Right atrium auricular region (tissue), 2 donors: ENCODE results near the gene FANK1. TPM values are rescaled to one million over a fixed set of nuclear protein-coding genes. Genes with fewer than 3 reads are reported as not detected.

ENCODE experiments used
- DNase-seq: peaks from one replicate; pipeline ENCODE4 v3.0.0-alpha.2; 2019; ENCODE audit warnings: low spot score
- H3K27ac ChIP-seq, 2 donors: fragments of 200-600 bp; sonication (generic); 1 replicate in 1 of 2; 2 replicates in 1 of 2; pipeline ENCODE4 v1.5.1; 2016 to 2019
- H3K27me3 ChIP-seq, 2 donors: fragments of 200-600 bp; sonication (generic); one replicate each; pipeline versions ENCODE4 v1.5.1 to v1.6.0; 2017 to 2019
- H3K36me3 ChIP-seq: fragments of 200-600 bp; sonication (generic); one replicate; pipeline ENCODE4 v1.5.1; 2016
- H3K4me1 ChIP-seq, 2 donors: fragments of 200-600 bp; sonication (generic); one replicate each; pipeline versions ENCODE4 v1.5.1 to v1.6.0; 2017 to 2019
- H3K4me3 ChIP-seq, 2 donors: fragments of 200-600 bp; sonication (generic); 1 replicate in 1 of 2; 2 replicates in 1 of 2; pipeline ENCODE4 v1.5.1; 2017 to 2019; ENCODE audit warnings: mild to moderate bottlenecking in 1 of 2, moderate library complexity in 1 of 2
- H3K9me3 ChIP-seq, 2 donors: fragments of 200-600 bp; sonication (generic); one replicate each; pipeline ENCODE4 v1.5.1; 2019
- total RNA-seq, 2 donors: library from RNA; depleted of rRNA; stranded (reverse); fragments of >200 nt; gene quantifications; one replicate each; pipeline ENCODE4 v1.1.0, GENCODE V29; 2016
- TF ChIP-seq, protein P1 (sequence below), 2 donors: fragments of 200-600 bp; sonication (generic); IDR thresholded peaks; one replicate each; pipeline ENCODE4 v1.5.1; 2019; ENCODE audit warnings: antibody characterized with exemption in 2 of 2

The FANK1 gene
- total RNA-seq, 2 donors from 2014 or later, result 0.44 to 0.67 TPM

DNA sequence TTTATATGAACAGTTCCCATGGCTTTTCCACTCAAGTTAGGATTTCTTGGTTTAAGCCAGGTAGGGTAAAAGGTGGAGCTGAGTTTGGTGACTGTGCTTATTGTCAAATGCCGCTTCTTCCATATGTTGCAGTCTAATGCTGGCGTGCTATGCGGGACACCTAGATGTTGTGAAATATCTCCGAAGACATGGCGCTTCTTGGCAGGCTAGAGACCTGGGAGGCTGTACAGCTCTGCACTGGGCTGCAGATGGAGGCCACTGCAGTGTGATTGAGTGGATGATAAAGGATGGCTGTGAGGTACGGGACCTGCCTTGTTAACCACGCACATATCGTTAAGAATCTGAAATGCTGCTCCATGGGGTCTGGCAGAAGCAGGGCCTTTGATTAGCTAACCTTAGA, 108.4 kb downstream of the FANK1 start:
- no peaks in the 10 kb centered on the region for H3K9me3 ChIP-seq
- H3K36me3 ChIP-seq, result no peaks in the 10 kb centered on the region
- H3K27ac ChIP-seq, result no peak overlapping the region
- H3K4me3 ChIP-seq, result no peak overlapping the region
- H3K4me1 ChIP-seq, result no peaks in the 10 kb centered on the region
- TF ChIP-seq, protein P1, sequence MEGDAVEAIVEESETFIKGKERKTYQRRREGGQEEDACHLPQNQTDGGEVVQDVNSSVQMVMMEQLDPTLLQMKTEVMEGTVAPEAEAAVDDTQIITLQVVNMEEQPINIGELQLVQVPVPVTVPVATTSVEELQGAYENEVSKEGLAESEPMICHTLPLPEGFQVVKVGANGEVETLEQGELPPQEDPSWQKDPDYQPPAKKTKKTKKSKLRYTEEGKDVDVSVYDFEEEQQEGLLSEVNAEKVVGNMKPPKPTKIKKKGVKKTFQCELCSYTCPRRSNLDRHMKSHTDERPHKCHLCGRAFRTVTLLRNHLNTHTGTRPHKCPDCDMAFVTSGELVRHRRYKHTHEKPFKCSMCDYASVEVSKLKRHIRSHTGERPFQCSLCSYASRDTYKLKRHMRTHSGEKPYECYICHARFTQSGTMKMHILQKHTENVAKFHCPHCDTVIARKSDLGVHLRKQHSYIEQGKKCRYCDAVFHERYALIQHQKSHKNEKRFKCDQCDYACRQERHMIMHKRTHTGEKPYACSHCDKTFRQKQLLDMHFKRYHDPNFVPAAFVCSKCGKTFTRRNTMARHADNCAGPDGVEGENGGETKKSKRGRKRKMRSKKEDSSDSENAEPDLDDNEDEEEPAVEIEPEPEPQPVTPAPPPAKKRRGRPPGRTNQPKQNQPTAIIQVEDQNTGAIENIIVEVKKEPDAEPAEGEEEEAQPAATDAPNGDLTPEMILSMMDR (IDR thresholded peaks at IDR 0.05), result no peak
- H3K27me3 ChIP-seq, result no peaks in the 10 kb centered on the region
- DNase-seq, result no peak

DNA sequence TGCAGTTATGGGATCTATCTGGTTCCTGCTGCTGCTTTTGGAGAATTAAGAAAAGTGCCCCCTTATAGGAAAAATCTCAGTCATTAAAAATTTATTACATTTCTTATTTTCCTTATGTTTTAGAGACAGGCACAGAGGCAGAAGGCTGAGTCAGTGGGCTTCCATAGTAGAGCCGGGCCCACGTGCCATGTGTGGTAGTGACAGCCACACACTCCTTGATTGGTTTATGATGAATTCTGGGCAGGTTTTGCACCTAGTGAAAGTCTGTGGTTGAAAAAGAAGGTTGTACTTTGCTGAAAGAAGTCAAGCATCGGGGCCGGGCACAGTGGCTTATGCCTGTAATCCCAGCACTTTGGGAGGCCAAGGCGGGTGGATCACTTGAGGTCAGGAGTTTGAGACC, 109.9 kb downstream of the FANK1 start:
- H3K4me1 ChIP-seq, result no peaks in the 10 kb centered on the region
- H3K27me3 ChIP-seq, result no peaks in the 10 kb centered on the region
- no peak for DNase-seq
- H3K36me3 ChIP-seq, result no peaks in the 10 kb centered on the region
- TF ChIP-seq, protein P1 (IDR thresholded peaks at IDR 0.05), result no peak
- H3K9me3 ChIP-seq, result no peaks in the 10 kb centered on the region
- no peak overlapping the region for H3K27ac ChIP-seq
- no peak overlapping the region for H3K4me3 ChIP-seq

DNA sequence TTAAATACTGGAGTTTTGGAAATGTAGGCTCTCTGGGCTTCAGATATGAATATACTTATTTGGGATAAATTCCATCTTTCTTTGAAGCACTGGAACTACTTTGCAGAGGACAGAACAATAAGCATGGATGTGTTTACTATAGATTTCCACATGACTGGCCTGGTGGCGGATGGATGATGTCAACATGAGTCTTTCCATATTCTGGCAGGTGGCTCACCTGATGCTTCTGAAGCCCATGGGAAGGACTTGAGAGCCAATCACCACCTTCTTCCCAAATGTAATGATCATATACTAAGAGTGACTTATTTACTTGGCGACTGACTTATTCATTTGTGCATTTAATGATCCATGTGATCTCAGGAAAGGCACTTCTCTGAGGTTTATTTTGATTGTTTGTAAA, 110.5 kb downstream of the FANK1 start:
- TF ChIP-seq, protein P1 (IDR thresholded peaks at IDR 0.05), result no peak
- DNase-seq, result no peak
- H3K36me3 ChIP-seq, result no peaks in the 10 kb centered on the region

DNA sequence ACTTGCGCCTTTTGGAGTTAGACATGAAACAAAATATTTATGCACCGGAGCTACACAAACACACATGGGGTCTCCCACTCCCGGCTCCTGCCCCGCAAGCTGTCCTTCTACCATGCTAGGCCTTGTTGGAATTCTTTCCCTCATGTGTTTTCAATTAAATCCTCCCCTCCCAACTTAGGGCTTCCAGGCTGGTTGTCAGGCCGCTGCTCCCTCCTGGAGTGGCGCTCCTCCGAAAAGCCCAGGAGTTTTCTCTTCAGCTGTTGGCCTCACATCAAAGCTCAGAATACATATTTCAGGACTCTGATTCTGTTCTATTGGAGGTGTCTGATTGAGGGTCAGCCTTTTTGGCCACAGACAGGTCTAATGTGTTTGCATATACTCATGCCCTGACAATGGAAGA, 113.3 kb downstream of the FANK1 start:
- no peak for DNase-seq
- H3K36me3 ChIP-seq, result no peaks in the 10 kb centered on the region
- no peak overlapping the region for H3K27ac ChIP-seq
- no peaks in the 10 kb centered on the region for H3K9me3 ChIP-seq
- no peaks in the 10 kb centered on the region for H3K4me1 ChIP-seq
- no peak overlapping the region for H3K4me3 ChIP-seq
- TF ChIP-seq, protein P1 (IDR thresholded peaks at IDR 0.05), result no peak
- H3K27me3 ChIP-seq, result no peaks in the 10 kb centered on the region

More for the DNA sequence above, 110.5 kb downstream of the FANK1 start:
- Histone ChIP-seq H3K27ac (no peak overlapping the region), H3K27me3 (no peaks in the 10 kb centered on the region), H3K9me3 (no peaks in the 10 kb centered on the region), H3K4me3 (no peak overlapping the region), H3K4me1 (no peaks in the 10 kb centered on the region)

DNA sequence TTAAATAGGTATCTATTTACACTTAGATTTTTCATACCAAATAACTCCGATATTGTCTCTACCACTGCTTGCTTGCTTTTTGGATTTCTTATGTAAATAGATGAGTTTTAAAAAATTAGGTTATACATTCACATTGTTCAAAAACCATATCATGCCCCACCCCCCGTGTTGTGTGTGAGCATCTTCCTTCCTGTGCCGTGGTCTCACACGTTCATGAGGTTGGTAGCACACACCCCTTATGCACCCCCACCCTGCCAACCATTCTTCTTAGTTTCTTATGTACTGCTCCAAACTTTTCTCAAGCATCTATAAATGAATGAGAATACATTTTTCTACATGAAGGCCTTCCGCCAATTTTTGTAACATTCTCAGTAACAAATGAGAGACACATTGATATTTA, 115.6 kb downstream of the FANK1 start:
- TF ChIP-seq, protein P1 (IDR thresholded peaks at IDR 0.05), result no peak
- no peaks in the 10 kb centered on the region for H3K9me3 ChIP-seq
- DNase-seq, result no peak
- H3K27me3 ChIP-seq, result no peaks in the 10 kb centered on the region
- H3K4me3 ChIP-seq, result no peak overlapping the region
- H3K4me1 ChIP-seq, result no peaks in the 10 kb centered on the region
- H3K36me3 ChIP-seq, result no peaks in the 10 kb centered on the region
- no peak overlapping the region for H3K27ac ChIP-seq

DNA sequence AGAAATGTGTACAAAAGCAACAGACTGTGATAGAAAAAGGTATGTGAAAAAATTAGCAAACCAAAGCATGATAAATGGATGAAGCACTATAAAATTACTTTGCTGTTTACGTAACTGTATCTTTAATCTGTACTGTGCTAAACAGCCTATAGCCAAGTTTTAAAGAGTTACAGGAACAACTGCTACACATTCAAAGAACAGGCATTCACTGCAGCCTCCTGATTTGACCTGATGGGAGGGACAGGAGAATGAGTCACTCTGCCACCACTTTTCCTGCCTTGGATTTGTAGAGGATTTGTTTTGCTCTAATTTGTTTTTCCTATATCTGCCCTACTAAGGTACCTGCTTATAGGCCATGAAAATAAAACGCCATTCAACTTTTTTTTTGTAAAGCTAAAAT, 116.1 kb downstream of the FANK1 start:
- Histone ChIP-seq H3K9me3 (no peaks in the 10 kb centered on the region), H3K27me3 (no peaks in the 10 kb centered on the region), H3K27ac (no peak overlapping the region), H3K4me3 (no peak overlapping the region), H3K4me1 (no peaks in the 10 kb centered on the region), H3K36me3 (no peaks in the 10 kb centered on the region)
- TF ChIP-seq, protein P1 (IDR thresholded peaks at IDR 0.05), result no peak
- DNase-seq, result no peak
